Right atrium auricular region (tissue), 2 donors: ENCODE measurements around the gene ARID5B. TPM values are rescaled to one million over a fixed set of nuclear protein-coding genes. Genes with fewer than 3 reads are reported as not detected.
"Not testable (repeated sequence)": the region's sequence is repeated elsewhere in the genome, so short reads cannot be mapped to it uniquely, and the experiment has no call there.

Source experiments
- DNase-seq: peaks from one replicate; pipeline ENCODE4 v3.0.0-alpha.2; 2019; ENCODE audit warnings: low spot score
- H3K27ac ChIP-seq, 2 donors: fragments of 200-600 bp; sonication (generic); 1 replicate in 1 of 2; 2 replicates in 1 of 2; pipeline ENCODE4 v1.5.1; 2016 to 2019
- H3K27me3 ChIP-seq, 2 donors: fragments of 200-600 bp; sonication (generic); one replicate each; pipeline versions ENCODE4 v1.5.1 to v1.6.0; 2017 to 2019
- H3K36me3 ChIP-seq: fragments of 200-600 bp; sonication (generic); one replicate; pipeline ENCODE4 v1.5.1; 2016
- H3K4me1 ChIP-seq, 2 donors: fragments of 200-600 bp; sonication (generic); one replicate each; pipeline versions ENCODE4 v1.5.1 to v1.6.0; 2017 to 2019
- H3K4me3 ChIP-seq, 2 donors: fragments of 200-600 bp; sonication (generic); 1 replicate in 1 of 2; 2 replicates in 1 of 2; pipeline ENCODE4 v1.5.1; 2017 to 2019; ENCODE audit warnings: mild to moderate bottlenecking in 1 of 2, moderate library complexity in 1 of 2
- H3K9me3 ChIP-seq, 2 donors: fragments of 200-600 bp; sonication (generic); one replicate each; pipeline ENCODE4 v1.5.1; 2019
- total RNA-seq, 2 donors: library from RNA; depleted of rRNA; stranded (reverse); fragments of >200 nt; gene quantifications; one replicate each; pipeline ENCODE4 v1.1.0, GENCODE V29; 2016
- TF ChIP-seq, protein P1 (sequence below), 2 donors: fragments of 200-600 bp; sonication (generic); IDR thresholded peaks; one replicate each; pipeline ENCODE4 v1.5.1; 2019; ENCODE audit warnings: antibody characterized with exemption in 2 of 2

Gene ARID5B
- total RNA-seq, 2 donors from 2014 or later = 37.9 to 53.4 TPM

DNA sequence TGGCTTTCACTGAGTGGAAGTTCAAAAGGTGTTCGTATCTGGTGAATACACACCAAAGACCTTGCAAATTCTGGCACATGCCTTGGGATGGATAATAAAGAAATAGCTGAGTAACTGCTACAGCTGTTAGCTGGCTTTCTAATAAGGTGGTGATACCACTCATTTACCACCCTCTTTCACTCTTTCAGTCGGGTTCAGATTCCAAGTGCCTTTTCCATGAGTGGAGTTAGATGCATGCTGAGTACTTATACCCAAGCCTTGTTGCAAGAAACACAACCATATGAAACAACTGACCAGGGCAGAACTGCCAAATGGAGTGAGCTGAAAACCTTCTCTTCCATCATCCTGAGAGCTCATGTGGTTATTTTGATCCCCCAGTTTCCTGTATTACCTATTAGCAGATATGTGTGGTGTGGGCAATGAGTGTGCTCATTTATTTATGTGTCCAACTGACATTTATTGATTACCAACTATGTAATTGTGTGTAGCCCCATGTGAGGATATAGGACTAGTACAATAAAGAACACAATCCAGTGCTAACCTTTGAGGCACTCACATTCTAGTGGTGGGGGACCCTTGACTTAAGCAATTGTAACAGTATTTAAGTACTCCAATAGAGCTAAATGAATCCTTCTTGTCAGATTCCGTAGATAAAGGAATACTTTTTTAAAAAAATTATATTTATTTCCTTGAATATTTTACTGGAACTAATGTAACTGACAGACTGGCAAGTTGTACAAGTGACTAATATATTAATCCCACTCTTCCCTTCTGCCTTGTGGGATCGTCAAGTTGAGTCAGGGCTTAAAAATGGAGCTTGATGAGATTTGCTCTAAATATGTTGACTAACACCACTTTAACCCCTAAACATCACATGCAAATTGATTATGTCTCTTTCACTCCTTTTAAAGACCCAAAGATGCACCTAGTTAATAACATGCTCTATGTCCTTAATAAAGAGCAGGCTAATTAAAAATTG is 124.7 kb downstream of the ARID5B start:
- TF ChIP-seq, protein P1, sequence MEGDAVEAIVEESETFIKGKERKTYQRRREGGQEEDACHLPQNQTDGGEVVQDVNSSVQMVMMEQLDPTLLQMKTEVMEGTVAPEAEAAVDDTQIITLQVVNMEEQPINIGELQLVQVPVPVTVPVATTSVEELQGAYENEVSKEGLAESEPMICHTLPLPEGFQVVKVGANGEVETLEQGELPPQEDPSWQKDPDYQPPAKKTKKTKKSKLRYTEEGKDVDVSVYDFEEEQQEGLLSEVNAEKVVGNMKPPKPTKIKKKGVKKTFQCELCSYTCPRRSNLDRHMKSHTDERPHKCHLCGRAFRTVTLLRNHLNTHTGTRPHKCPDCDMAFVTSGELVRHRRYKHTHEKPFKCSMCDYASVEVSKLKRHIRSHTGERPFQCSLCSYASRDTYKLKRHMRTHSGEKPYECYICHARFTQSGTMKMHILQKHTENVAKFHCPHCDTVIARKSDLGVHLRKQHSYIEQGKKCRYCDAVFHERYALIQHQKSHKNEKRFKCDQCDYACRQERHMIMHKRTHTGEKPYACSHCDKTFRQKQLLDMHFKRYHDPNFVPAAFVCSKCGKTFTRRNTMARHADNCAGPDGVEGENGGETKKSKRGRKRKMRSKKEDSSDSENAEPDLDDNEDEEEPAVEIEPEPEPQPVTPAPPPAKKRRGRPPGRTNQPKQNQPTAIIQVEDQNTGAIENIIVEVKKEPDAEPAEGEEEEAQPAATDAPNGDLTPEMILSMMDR (IDR thresholded peaks at IDR 0.05) = no peak
- Histone ChIP-seq H3K27ac (no peak overlapping the region), H3K36me3 (no peaks in the 10 kb centered on the region), H3K9me3 (no peaks in the 10 kb centered on the region), H3K27me3 (no peaks in the 10 kb centered on the region), H3K4me3 (no peak overlapping the region), H3K4me1 (no peaks in the 10 kb centered on the region)
- no peak for DNase-seq

DNA sequence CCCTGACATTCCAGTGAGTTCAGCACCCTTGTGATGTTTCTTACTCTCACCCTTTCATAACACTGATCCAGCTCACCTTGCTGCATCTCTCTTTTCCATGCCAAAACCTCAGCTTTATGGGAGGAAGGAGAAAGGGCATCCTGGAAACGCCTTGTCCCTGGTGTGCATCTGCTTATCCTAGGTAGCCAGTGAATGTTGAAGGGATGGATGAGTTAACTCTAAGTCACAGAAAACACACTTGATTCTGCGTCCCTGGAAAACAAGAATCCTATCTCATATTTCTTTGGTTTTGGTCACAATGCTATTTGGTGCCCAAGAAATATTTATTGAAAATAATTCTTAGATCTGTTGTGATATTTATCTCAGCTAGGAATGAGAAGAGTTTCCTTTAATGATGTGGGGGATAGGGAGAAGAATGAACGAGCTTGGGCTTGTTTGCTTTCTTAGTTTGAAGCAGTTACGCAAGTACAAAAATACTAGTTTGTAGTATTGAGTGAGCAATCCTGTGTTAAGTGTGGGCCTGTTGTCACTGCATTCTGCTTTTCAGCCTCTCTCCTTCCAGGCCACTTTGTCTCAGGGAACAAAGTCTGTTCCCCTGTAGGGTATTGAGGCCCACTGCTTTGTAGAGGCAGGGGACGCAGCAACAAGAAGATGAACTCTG is 126.5 kb downstream of the ARID5B start:
- Histone ChIP-seq H3K36me3 (no peaks in the 10 kb centered on the region), H3K4me1 (no peaks in the 10 kb centered on the region), H3K27me3 (no peaks in the 10 kb centered on the region), H3K27ac (no peak overlapping the region), H3K9me3 (no peaks in the 10 kb centered on the region), H3K4me3 (no peak overlapping the region)
- TF ChIP-seq, protein P1 (IDR thresholded peaks at IDR 0.05) = no peak
- DNase-seq = no peak

DNA sequence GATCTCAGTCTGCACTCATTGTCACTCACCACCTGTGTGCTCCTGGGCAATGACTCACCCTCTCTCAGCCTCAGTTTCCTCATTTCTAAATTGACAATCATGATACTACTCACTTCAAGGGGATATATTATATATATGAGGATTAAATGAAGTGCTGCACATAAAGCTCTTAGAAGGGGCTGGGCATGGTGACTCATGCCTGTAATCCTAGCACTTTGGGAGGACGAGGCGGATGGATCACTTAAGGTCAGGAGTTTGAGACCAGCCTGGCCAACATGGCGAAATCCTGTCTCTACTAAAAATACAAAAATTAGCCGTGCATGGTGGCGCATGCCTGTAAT is 127.0 kb downstream of the ARID5B start:
- H3K27ac ChIP-seq, H3K4me1 ChIP-seq, H3K36me3 ChIP-seq, H3K4me3 ChIP-seq, H3K27me3 ChIP-seq, H3K9me3 ChIP-seq, DNase-seq: not testable (repeated sequence)

DNA sequence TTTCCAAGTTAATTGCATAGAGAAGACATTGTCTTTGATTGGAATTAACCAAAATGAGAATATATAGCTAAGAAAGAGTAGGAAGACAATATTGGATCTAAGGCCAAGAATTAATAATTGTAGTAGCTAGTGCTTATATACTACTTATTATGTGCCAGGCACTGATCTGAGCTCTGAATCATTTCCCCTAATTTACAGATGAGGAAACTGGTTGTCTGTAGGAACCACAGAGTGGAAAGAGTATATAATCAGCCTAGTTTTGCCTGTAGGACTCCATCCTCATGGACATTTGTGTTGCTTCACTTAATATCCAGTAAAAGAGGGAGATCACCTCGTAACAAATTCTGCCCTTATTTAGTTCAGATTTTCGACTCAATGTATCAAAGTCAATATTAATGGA is 127.9 kb downstream of the ARID5B start:
- Histone ChIP-seq H3K9me3 (no peaks in the 10 kb centered on the region), H3K27me3 (no peaks in the 10 kb centered on the region), H3K4me3 (no peak overlapping the region), H3K4me1 (no peaks in the 10 kb centered on the region), H3K27ac (no peak overlapping the region), H3K36me3 (no peaks in the 10 kb centered on the region)
- TF ChIP-seq, protein P1 (IDR thresholded peaks at IDR 0.05) = no peak
- no peak for DNase-seq

DNA sequence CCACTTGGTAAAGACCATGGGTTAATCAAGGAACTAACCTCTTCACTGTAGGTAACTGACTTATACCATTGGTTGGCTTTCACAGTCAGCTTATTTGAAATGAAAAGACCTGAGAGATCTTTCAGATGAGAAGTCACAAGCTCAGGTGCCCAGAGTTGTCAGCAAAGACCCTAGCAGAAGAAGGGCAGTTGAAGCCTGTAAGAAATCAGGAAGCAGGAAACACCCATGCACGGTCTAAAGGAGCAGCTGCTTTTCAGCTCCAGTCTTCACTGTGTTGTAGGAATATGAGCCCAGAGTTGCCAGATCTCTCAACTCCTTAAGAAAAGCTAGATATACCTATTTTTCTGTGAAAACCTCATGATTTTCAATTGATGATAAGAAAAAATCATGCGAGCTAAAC is 130.0 kb downstream of the ARID5B start:
- no peaks in the 10 kb centered on the region for H3K9me3 ChIP-seq
- peaks cover 0 to 3% of the 10 kb centered on the region in 2 donors for H3K4me1 ChIP-seq
- DNase-seq = no peak
- no peaks in the 10 kb centered on the region for H3K27me3 ChIP-seq
- H3K4me3 ChIP-seq = no peak overlapping the region
- no peaks in the 10 kb centered on the region for H3K36me3 ChIP-seq
- TF ChIP-seq, protein P1 (IDR thresholded peaks at IDR 0.05) = no peak
- no peak overlapping the region for H3K27ac ChIP-seq

DNA sequence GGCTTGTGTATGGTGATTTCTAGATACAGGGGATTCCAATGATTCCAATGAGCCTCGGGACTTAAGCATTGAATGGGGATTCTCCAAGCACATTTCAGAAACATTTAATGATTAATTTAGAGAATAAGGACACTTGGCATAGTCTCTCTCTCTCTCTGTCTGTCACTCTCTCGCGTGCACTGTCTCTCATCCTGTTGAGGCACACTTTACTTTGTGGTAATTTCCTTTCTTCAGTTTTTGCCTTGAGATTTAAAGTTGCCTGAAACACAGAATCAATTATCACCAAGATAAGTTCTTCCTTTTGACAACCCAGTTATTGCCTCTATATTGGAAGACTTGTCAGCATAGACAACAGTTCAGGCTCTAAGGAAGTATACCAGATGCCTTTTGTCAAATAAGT is 131.6 kb downstream of the ARID5B start:
- Histone ChIP-seq H3K4me3 (no peak overlapping the region), H3K9me3 (no peaks in the 10 kb centered on the region), H3K36me3 (no peaks in the 10 kb centered on the region), H3K27me3 (no peaks in the 10 kb centered on the region), H3K4me1 (peaks cover 0 to 19% of the 10 kb centered on the region in 2 donors), H3K27ac (no peak overlapping the region)
- TF ChIP-seq, protein P1 (IDR thresholded peaks at IDR 0.05) = no peak
- DNase-seq = no peak
